ENCODE data around the gene C15orf62. TPM values are rescaled to one million over a fixed set of nuclear protein-coding genes. Genes with fewer than 3 reads are reported as not detected.

C15orf62 gene
- total and polyA plus RNA-seq, 7 donors = 0.28 to 1.1 (median 0.69) TPM; not detected in 3

- Histone ChIP-seq H3K27me3 (no peaks in the 10 kb centered on the region), H3K4me1 (peaks cover 0 to 26% (median 19%) of the 10 kb centered on the region in 4 donors), H3K4me3 (peak overlapping the region; percentile 85 to 98 (median 94)), H3K36me3 (peaks cover 0 to 12% (median 3%) of the 10 kb centered on the region in 4 donors), H3K9me3 (no peaks in the 10 kb centered on the region), H3K27ac (peak overlapping the region; percentile 94 to 98 (median 96))
- 0 to 1% methylated on average over 2 of the region's 2 CpGs for WGBS, 2 donors
- TF ChIP-seq POLR2A (IDR thresholded peaks at IDR 0.05) (no peak), EP300 (IDR thresholded peaks at IDR 0.05) (no peak), POLR2AphosphoS5 (IDR thresholded peaks at IDR 0.05) (no peak)
- TF ChIP-seq, protein P1, sequence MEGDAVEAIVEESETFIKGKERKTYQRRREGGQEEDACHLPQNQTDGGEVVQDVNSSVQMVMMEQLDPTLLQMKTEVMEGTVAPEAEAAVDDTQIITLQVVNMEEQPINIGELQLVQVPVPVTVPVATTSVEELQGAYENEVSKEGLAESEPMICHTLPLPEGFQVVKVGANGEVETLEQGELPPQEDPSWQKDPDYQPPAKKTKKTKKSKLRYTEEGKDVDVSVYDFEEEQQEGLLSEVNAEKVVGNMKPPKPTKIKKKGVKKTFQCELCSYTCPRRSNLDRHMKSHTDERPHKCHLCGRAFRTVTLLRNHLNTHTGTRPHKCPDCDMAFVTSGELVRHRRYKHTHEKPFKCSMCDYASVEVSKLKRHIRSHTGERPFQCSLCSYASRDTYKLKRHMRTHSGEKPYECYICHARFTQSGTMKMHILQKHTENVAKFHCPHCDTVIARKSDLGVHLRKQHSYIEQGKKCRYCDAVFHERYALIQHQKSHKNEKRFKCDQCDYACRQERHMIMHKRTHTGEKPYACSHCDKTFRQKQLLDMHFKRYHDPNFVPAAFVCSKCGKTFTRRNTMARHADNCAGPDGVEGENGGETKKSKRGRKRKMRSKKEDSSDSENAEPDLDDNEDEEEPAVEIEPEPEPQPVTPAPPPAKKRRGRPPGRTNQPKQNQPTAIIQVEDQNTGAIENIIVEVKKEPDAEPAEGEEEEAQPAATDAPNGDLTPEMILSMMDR (IDR thresholded peaks at IDR 0.05) = no peak
- no peak for DNase-seq
- intact Hi-C loops (cut with DNase I) = loop anchor here (1.0 to 10.0 kb wide), 5 partner anchors 39 to 642 kb away; partner anchors contain the start of genes BUB1B, C15orf62, RAD51 and RMDN3
These were observed 36.9 kb downstream of the C15orf62 start for GRCh38 chr15:40806672-40807027.

GRCh38 chr15:40807028-40807887 is 37.5 kb downstream of the C15orf62 start, which contains the start of the genes DNAJC17 and ZFYVE19:
DNAJC17 (minus strand) TSS chr15:40807473; CDS start chr15:40807446, 27 bp downstream.
ZFYVE19 (plus strand) TSS chr15:40807089; CDS start chr15:40807590, 501 bp downstream.
- peaks cover 0 to 16% (median 3%) of the 10 kb centered on the region in 4 donors for H3K36me3 ChIP-seq
- peak within 1 kb of the TSS; percentile 94 to 98 (median 96) for H3K27ac ChIP-seq
- TF ChIP-seq EP300 (IDR thresholded peaks at IDR 0.05) (peak in 1 of 4 donors; percentile 18), POLR2A (IDR thresholded peaks at IDR 0.05) (peak in 1 of 2 donors; percentile 42), POLR2AphosphoS5 (IDR thresholded peaks at IDR 0.05) (peak in 3 of 4 donors; percentile 46 to 80 (median 69))
- TF ChIP-seq, protein P1 (IDR thresholded peaks at IDR 0.05) = peak in 2 of 4 experiments; percentile 17 to 19
- H3K27me3 ChIP-seq = no peaks in the 10 kb centered on the region
- intact Hi-C loops (cut with DNase I) = loop anchor here (1.0 to 10.0 kb wide), 5 partner anchors 40 to 642 kb away; partner anchors contain the start of genes BUB1B, C15orf62, RAD51 and RMDN3
- H3K4me1 ChIP-seq = peaks cover 0 to 26% (median 19%) of the 10 kb centered on the region in 4 donors
- no peaks in the 10 kb centered on the region for H3K9me3 ChIP-seq
- H3K4me3 ChIP-seq = peak within 1 kb of the TSS; percentile 85 to 98 (median 94)
- WGBS, 2 donors = 0% methylated on average over 64 of the region's 64 CpGs
- DNase-seq = peak; percentile 98

DNA sequence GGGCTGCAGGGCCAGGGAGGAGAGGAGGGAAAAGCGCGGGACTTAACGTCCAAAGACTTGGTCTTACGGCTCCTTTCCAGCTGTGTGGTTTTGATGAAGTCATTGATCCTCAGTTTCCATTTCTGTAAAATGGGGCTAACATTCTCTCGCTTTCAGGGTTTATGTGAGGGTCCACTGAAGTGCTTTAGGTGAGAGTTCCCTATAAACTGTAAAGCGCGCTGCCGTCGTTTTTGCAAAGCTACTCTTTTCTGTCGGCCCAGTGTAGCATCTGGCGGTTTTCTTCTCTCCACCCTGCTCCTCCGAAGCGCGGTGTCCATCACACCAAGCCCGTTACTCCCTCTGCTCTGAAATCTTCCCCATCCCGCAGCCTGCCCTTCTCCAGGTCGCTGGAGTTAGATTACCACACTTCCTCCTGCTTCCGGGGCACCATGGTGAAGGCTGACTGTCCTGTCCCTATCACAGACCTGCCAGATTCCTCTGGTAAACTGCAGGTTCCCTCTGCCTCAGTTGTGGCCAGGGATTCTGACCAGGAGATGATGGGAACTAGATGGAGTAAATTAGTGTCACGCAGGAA is 38.2 kb downstream of the C15orf62 start:
- DNase-seq = no peak
- Histone ChIP-seq H3K4me1 (peaks cover 0 to 26% (median 19%) of the 10 kb centered on the region in 4 donors), H3K27me3 (no peaks in the 10 kb centered on the region), H3K4me3 (peak overlapping the region; percentile 85 to 98 (median 94)), H3K36me3 (peaks cover 0 to 20% (median 4%) of the 10 kb centered on the region in 4 donors), H3K9me3 (no peaks in the 10 kb centered on the region), H3K27ac (peak overlapping the region; percentile 94 to 98 (median 96))
- TF ChIP-seq POLR2AphosphoS5 (IDR thresholded peaks at IDR 0.05) (no peak), POLR2A (IDR thresholded peaks at IDR 0.05) (no peak), EP300 (IDR thresholded peaks at IDR 0.05) (no peak)
- TF ChIP-seq, protein P1 (IDR thresholded peaks at IDR 0.05) = no peak
- intact Hi-C loops (cut with DNase I) = loop anchor here (1.0 to 10.0 kb wide), 5 partner anchors 41 to 643 kb away; partner anchors contain the start of genes BUB1B, C15orf62, RAD51 and RMDN3
- WGBS, 2 donors = 9 to 47% methylated on average over 19 of the region's 19 CpGs

DNA sequence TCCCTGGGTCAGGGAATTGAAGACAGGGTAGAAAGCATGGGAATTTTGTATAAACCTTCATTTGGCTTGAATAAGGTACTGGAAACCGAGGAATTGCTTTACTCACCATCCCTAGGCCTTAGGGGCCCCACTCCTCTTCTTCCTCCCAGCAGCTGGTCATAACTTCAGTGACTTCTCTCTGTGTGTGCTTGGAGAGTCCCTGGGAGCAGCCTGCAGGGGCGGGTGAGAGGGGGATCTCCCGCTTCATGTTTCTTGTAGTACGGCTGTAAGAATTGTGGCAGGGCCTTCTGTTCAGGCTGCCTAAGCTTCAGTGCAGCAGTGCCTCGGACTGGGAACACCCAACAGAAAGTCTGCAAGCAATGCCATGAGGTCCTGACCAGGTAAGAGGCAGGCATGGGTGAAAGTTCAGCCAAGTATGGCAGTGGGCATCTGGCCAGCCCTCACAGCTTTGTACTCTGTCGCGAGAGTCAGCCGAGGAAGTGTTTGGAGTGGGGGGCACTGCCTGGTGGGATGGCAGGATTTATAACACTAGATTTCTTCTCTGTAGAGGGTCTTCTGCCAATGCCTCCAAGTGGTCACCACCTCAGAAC is 39.2 kb downstream of the C15orf62 start:
- no peak for TF ChIP-seq EP300 (IDR thresholded peaks at IDR 0.05)
- no peak for TF ChIP-seq POLR2A (IDR thresholded peaks at IDR 0.05)
- TF ChIP-seq, protein P1 (IDR thresholded peaks at IDR 0.05) = no peak
- no peak for TF ChIP-seq POLR2AphosphoS5 (IDR thresholded peaks at IDR 0.05)
- Histone ChIP-seq H3K4me3 (no peak overlapping the region), H3K9me3 (no peaks in the 10 kb centered on the region), H3K27ac (no peak overlapping the region), H3K4me1 (peaks cover 0 to 26% (median 19%) of the 10 kb centered on the region in 4 donors), H3K36me3 (peaks cover 0 to 30% (median 12%) of the 10 kb centered on the region in 4 donors), H3K27me3 (no peaks in the 10 kb centered on the region)
- DNase-seq = no peak
- WGBS, 2 donors = 46 to 79% methylated on average over 8 of the region's 8 CpGs
- intact Hi-C loops (cut with DNase I) = loop anchor here (5.0 to 10.0 kb wide), 3 partner anchors 42 to 644 kb away; partner anchors contain the start of genes BUB1B, C15orf62 and RAD51
